ENCODE data around the gene SPRY2. TPM values are rescaled to one million over a fixed set of nuclear protein-coding genes. Genes with fewer than 3 reads are reported as not detected.
A peak's percentile ranks its signal among the peaks of the same experiment; 100 is the strongest.

SPRY2 gene
- total and polyA plus RNA-seq, 2 of the 13 experiments (the other 11 are each of a cell fraction or from before 2014, with no cell fraction given) = 7.4 to 25.1 TPM

GRCh38 chr13:80341101-80341755 is at the start of gene SPRY2 (continued):
- TF ChIP-seq TFDP1 (CRISPR knock-in tag; IDR thresholded peaks at IDR 0.05; ENCODE audit: borderline replicate concordance) = peak; percentile 57; the same call in 1 of the 2 replicates
- no peak for TF ChIP-seq NRL (CRISPR knock-in tag; IDR thresholded peaks at IDR 0.05; ENCODE audit: borderline replicate concordance)
- TF ChIP-seq RFX3 (CRISPR knock-in tag; IDR thresholded peaks at IDR 0.05) = no peak
- no peak; the same call in 1 of the 2 replicates for TF ChIP-seq BCL6 (CRISPR knock-in tag; IDR thresholded peaks at IDR 0.05)
- no peak for TF ChIP-seq ZNF251 (CRISPR knock-in tag; IDR thresholded peaks at IDR 0.05)
- peak; percentile 90 for TF ChIP-seq CBX1 (IDR thresholded peaks at IDR 0.05; ENCODE audit: low read depth)
- TF ChIP-seq WIZ (CRISPR knock-in tag; IDR thresholded peaks at IDR 0.05) = no peak
- no peak for TF ChIP-seq ZFP36L1 (CRISPR knock-in tag; IDR thresholded peaks at IDR 0.05)
- TF ChIP-seq ZNF414 (CRISPR knock-in tag; IDR thresholded peaks at IDR 0.05) = no peak
- no peak for TF ChIP-seq ZBTB44 (CRISPR knock-in tag; IDR thresholded peaks at IDR 0.05)
- no peak for TF ChIP-seq ZNF33A (CRISPR knock-in tag; IDR thresholded peaks at IDR 0.05; ENCODE audit: borderline replicate concordance)
- no peak for TF ChIP-seq ARNTL (CRISPR knock-in tag; IDR thresholded peaks at IDR 0.05)
- peak; percentile 90 for TF ChIP-seq ZNF740 (CRISPR knock-in tag; IDR thresholded peaks at IDR 0.05)
- TF ChIP-seq ZNF609 (CRISPR knock-in tag; IDR thresholded peaks at IDR 0.05; ENCODE audit: borderline replicate concordance) = no peak; the same call in 1 of the 2 replicates
- peak; percentile 70 for TF ChIP-seq FOXP4 (CRISPR knock-in tag; IDR thresholded peaks at IDR 0.05)
- peak; percentile 76 for TF ChIP-seq PITX1 (CRISPR knock-in tag; IDR thresholded peaks at IDR 0.05)
- 0 out of 2 replicates have a peak, but pooled peaks have one; percentile 20 for TF ChIP-seq GZF1 (CRISPR knock-in tag; IDR thresholded peaks at IDR 0.05)
- TF ChIP-seq ZNF777 (CRISPR knock-in tag; IDR thresholded peaks at IDR 0.05) = peak; percentile 28; the same call in 1 of the 2 replicates
- no peak for TF ChIP-seq ZNF782 (CRISPR knock-in tag; IDR thresholded peaks at IDR 0.05; ENCODE audit: borderline replicate concordance)

All from HepG2 (cell line).